Sciatic nerve (tissue), 2 donors: ENCODE results near the gene REXO5. TPM values are rescaled to one million over a fixed set of nuclear protein-coding genes. Genes with fewer than 3 reads are reported as not detected.

ENCODE experiments used
- ATAC-seq: fragments of 200-7000 bp; cut with Tn5 transposase; one replicate; pipeline ENCODE4 v1.9.1; 2020; ENCODE audit warnings: mild to moderate bottlenecking, moderate library complexity
- DNase-seq: peaks from one replicate; pipeline ENCODE4 v3.0.0-alpha.2; 2020; ENCODE audit warnings: low spot score
- intact Hi-C: fragments of 100-400 bp; cut with DNase I; formaldehyde crosslinking; loops from one replicate; pipeline ENCODE4 v1.14.2; 2022
- total RNA-seq: library from RNA; stranded (reverse); fragmentation: NEBNext Ultra II Directional; extraction: Animal tissue kit (Norgen Biotek cat#: 25700); gene quantifications from one replicate; pipeline ENCODE4 v1.2.1, GENCODE V29; 2021
- donor health status: DM: no; HTN: no; CAD: no.
- donor health status: DM: no; HTN: no; CAD: no.

REXO5 gene
- total RNA-seq, 1 donor from 2014 or later, result 2.5 TPM

- intact Hi-C loops, result no loop called here
- no peak for ATAC-seq
Measured at GRCh38 chr16:20865420-20866131, 59.2 kb downstream of the REXO5 start.

DNA sequence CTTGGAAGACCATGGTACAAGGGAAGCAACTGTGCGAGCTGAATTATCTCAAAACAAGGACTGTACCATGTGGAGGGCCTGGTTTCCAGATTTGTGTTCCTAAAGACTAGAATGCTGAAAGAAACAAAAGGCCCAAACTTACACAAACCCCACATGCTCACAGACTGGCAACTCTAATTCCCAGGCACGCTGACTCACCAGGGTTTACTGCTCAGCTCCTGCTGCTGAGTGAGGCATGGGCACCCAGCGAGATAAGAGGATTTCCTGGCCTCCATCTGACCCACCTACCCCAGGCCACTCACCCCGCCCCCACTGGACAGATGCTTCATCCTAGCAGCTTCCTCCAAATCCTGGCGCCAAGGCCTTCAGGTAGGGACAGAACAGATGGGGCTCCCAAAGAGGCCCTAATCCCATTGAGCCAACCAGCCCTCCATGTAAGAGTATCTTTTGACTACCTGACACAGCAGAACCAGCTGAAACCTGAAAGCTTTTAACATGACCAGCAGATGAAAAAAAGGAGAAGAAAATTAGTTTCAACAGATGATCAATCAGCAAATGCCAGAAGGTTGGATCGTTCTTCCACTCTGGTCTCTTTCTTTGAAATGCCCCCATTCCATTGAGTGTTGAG is 59.9 kb downstream of the REXO5 start:
- peak; percentile 66 for DNase-seq
- ATAC-seq, result no peak
- intact Hi-C loops, result no loop called here

More at GRCh38 chr16:20865420-20866131, 59.2 kb downstream of the REXO5 start:
- no peak for DNase-seq

DNA sequence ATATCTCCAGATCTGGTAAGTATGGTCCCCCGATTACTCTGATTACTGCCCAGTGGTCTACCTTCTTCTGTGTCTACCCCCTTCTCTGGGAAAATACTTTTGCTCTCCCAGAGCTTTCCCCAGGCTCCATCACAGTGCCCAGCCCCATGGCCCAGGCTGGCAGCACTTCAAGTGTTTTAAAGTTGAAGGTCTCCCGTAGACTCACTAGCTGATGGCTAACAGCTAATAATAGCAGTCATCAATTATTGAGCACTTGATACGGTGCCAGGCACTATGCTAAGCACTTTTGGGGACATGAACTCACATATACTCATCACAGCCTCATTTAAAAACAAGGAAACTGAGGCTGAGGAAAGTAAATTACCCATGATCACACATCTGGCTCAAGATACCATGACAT is 60.5 kb downstream of the REXO5 start:
- intact Hi-C loops, result no loop called here
- no peak for ATAC-seq
- no peak for DNase-seq

GRCh38 chr16:20867585-20867984 is 61.3 kb downstream of the REXO5 start:
- intact Hi-C loops, result no loop called here
- no peak for DNase-seq
- ATAC-seq, result no peak

DNA sequence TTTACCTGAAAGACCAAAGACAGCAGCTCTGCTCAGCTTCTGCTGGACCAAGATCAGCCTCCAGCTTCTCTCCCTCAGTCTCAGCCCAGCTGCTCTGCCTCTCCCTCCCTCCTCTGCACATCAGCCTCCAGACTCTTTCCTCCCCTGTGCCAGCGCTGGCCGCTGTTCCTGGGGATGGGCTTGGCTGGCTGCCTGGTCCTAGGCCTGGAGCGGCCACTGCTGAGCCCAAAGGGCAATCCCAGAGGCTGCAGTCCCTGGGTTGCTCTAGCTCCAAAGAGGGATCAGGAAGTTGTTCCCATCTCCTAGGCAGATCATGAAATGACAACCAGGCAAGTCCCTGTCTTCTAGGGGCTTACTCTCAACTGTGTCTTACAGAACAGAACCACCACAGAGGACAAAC is 62.6 kb downstream of the REXO5 start:
- ATAC-seq (peak; percentile 94), DNase-seq (peak; percentile 87)
- intact Hi-C loops, result no loop called here

GRCh38 chr16:20870122-20870820 is 63.9 kb downstream of the REXO5 start:
- peak; percentile 4 for ATAC-seq
- intact Hi-C loops, result no loop called here

DNA sequence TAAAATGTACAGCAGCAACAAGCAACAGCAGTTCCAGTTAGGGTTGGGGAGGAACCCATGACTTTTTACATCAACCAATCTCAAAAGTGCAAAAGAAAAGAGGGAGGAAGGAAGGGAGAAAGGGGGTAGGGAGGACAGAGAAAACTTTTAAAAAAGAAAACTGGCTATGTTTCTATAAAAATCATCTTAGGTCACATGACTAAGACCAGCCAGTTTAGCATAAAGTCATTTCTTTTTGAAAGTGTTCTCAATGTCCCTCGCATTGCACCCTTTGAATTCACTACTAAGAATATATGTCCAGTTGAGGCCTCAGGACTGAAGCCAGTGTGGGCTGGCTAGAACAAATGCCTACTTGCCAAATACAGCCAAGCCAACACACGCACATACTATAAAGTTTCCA is 64.9 kb downstream of the REXO5 start:
- no peak for ATAC-seq
- no peak for DNase-seq
- intact Hi-C loops, result no loop called here

More at GRCh38 chr16:20870122-20870820, 63.9 kb downstream of the REXO5 start:
- no peak for DNase-seq

- DNase-seq, result no peak
- no peak for ATAC-seq
- intact Hi-C loops, result no loop called here
Measured at GRCh38 chr16:20871941-20872815, 65.9 kb downstream of the REXO5 start.

DNA sequence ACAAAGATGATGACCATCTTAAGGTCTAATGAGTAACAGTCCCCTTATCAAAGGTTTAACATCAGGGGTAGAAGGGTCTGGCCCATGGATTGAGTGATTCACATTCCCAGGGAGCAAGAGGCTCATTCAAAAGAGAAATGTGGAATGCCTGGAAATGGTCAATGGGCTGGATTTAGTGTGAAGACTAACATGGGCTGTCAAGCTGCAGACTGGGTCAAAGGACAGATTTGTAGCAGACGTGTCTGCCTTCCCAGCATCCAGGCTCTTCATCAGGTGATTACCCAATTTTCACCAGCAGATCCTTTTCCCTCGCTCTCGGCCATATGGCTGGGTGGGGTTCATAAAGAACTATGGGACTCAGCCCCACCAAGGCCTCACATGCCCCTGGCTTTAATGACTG is 67.0 kb downstream of the REXO5 start:
- intact Hi-C loops, result no loop called here
- ATAC-seq, result no peak
- DNase-seq, result no peak

DNA sequence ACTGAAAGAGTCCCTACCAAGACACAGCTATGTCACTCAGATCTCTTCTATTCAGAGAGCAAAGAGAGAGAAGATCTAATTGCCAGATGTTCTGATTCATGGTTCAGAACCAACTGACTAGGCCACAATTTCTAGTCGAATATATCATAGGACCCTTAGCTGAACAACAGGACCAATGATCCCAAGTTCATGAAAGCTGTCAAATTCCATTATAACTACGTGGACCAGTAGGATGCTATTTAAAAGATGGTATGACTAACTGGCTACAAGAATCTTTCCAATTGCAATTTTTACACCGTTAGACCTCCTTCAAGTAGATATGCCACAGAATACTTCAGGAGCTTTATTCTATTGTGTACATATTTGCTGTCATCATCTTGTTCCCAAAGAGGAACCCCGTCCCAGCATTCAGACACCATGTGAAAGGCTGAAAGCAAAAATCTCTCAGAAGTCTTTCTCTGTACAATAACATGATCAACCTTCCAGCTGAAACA is 67.8 kb downstream of the REXO5 start:
- no peak for ATAC-seq
- DNase-seq, result no peak
- intact Hi-C loops, result no loop called here

DNA sequence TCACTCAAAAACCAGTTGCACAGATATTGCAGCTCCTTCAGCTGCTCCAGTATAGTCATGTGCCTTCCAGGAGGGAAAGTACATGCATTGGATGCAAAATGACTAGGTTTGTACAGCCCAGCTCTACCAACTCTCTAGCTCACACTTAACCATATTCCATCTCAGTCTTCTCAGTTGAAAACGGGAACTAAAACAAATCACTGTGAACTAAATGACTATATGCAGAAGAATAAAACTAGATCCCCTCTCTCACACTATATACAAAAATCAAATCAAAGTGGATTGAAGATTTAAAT is 69.0 kb downstream of the REXO5 start:
- ATAC-seq, result no peak
- no peak for DNase-seq
- intact Hi-C loops, result no loop called here

- intact Hi-C loops, result no loop called here
- DNase-seq, result no peak
- ATAC-seq, result no peak
Measured at GRCh38 chr16:20878682-20879147, 72.4 kb downstream of the REXO5 start.

DNA sequence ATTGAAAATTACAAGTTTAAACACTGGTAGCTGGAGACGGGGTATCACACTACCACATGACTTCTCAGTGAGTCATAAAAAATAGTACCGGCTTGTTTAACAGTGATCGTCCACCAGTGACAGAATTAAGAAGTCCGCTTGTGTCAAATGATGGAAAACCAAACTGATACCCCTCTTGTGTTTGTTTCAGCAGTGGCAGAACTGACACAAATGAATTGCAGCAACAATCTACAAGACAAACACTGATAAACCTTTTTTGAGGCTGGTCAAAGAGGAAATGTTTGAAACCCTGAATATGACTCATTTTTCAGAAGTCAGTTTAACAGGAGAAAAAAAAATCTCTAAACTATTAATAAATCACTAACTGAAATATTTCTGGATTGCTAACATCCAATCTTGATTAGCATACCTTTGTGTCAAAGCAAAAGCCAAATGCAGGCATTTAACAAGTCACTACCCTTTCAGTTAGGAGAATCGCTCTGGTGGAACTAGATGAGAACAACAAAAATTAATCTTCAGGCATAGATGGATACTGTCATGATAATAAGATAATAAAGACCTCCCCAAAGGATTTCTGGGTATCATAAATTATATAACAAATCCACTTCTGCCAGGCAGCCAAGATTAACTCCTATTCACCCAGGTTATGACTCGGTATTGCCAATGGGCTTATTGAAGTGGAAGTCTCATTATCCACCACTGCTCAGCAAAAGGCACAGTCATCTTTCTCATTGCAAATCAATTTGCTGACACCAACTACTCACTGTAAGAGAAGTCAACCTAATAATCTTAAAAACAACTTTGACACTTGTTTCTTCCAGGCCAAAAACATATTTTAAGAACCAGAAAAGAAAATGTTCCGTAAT is 73.1 kb downstream of the REXO5 start:
- DNase-seq (no peak), ATAC-seq (no peak)
- intact Hi-C loops, result no loop called here

DNA sequence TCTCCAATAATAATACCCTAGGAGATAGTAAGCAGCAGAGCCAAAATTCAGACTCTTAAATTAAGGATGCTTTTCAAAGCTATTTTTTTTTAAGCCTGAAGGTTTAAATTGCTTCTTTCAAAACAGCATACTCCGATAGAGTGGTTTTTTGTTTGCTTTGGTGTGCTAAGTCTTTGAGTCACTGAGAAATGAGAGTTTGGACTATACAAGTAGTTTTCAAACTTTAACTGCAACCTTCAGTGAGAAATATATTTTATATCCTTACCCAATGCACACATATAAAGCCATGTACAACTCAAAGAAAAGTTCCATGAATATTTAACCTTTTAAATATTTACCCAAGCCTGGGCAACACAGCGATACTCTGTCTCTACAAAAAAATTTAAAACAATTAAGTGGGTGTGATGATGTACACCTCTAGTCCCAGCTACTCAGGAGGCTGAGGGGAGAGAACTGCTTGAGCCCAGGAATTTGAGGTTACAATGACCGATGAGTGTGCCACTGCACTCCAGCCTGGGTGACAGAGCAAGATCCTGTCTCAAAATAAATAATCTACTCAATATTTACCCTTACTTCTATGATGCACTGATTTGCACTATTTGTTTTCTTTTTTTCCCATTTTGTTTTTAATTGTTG is 74.7 kb downstream of the REXO5 start:
- intact Hi-C loops, result no loop called here
- ATAC-seq (no peak), DNase-seq (no peak)

DNA sequence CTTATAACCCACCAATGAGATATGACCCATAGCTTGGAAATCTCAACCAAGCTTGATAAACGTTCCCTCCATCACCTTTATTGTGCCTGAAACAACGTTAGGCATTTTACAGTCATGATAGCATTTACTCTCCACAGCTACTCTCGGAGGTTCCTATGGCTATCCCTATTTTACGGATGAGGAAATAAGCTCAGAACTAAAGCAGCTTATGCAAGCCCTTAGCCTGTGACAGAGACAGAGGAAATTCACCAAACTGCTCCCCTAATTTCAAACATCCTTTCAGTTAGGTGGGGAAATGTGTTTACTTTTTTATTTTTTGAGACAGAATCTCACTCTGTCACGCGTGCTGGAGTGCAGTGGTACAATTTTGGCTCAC is 75.2 kb downstream of the REXO5 start:
- DNase-seq (no peak), ATAC-seq (no peak)
- intact Hi-C loops, result no loop called here

GRCh38 chr16:20883554-20884239 is 77.4 kb downstream of the REXO5 start:
- ATAC-seq (peak; percentile 74), DNase-seq (no peak)
- intact Hi-C loops, result no loop called here

- ATAC-seq (peak; percentile 66), DNase-seq (no peak)
- intact Hi-C loops, result no loop called here
Measured at GRCh38 chr16:20884240-20884556, 77.9 kb downstream of the REXO5 start.

GRCh38 chr16:20886320-20886719 is 80.0 kb downstream of the REXO5 start:
- no peak for ATAC-seq
- intact Hi-C loops, result no loop called here
- DNase-seq, result no peak
